Sigmoid colon (tissue), 7 donors: ENCODE data around the gene NEDD8. TPM values are rescaled to one million over a fixed set of nuclear protein-coding genes. Genes with fewer than 3 reads are reported as not detected.

Source experiments
- DNase-seq: peaks from one replicate; pipeline ENCODE4 v3.0.0-alpha.2; 2019
- H3K27ac ChIP-seq, 4 donors: fragments of 200-600 bp; sonication (generic); one replicate each; pipeline ENCODE4 v1.5.1; 2016 to 2019; ENCODE audit warnings: mild to moderate bottlenecking in 1 of 4
- H3K27me3 ChIP-seq, 3 donors: fragments of 200-600 bp; sonication (generic); one replicate each; pipeline ENCODE4 v1.5.1; 2019; ENCODE audit warnings: mild to moderate bottlenecking in 1 of 3
- H3K36me3 ChIP-seq, 4 donors: fragments of 200-600 bp; sonication (generic); one replicate each; pipeline ENCODE4 v1.5.1; 2016 to 2019
- H3K4me1 ChIP-seq, 4 donors: fragments of 200-600 bp; sonication (generic); one replicate each; pipeline ENCODE4 v1.5.1; 2017 to 2019
- H3K4me3 ChIP-seq, 4 donors: fragments of 200-600 bp; sonication (generic); one replicate each; pipeline ENCODE4 v1.5.1; 2017 to 2019; ENCODE audit warnings: mild to moderate bottlenecking in 2 of 4, moderate library complexity in 1 of 4
- H3K9me3 ChIP-seq, 4 donors: fragments of 200-600 bp in 3 of 4; sonication (generic) in 3 of 4; one replicate each; pipeline versions ENCODE4 v1.5.1 to v1.6.1; 2013 to 2019
- EP300 ChIP-seq, 4 donors: sonication (generic); formaldehyde crosslinking; IDR thresholded peaks; one replicate each; pipeline ENCODE4 v1.6.1; 2017; ENCODE audit warnings: antibody characterized with exemption in 4 of 4
- POLR2A ChIP-seq, 2 donors: fragments of 450-650 bp; IDR thresholded peaks; one replicate each; pipeline ENCODE4 v1.6.1; 2016; ENCODE audit warnings: antibody characterized with exemption in 2 of 2, mild to moderate bottlenecking in 2 of 2, moderate library complexity in 2 of 2
- POLR2AphosphoS5 ChIP-seq, 4 donors: sonication (generic); formaldehyde crosslinking; IDR thresholded peaks; one replicate each; pipeline ENCODE4 v1.6.1; 2017; ENCODE audit warnings: antibody characterized with exemption in 4 of 4
- WGBS, 2 donors: extraction: QIAGEN DNeasy Blood & Tissue Kit; methylation state at CpG; one replicate each; pipeline ENCODE4 v1.1.7; 2013; 5-methylcytosine and 5-hydroxymethylcytosine counted together
- intact Hi-C: fragments of 100-400 bp; cut with DNase I; formaldehyde crosslinking; loops from one replicate; pipeline ENCODE4 v1.15.1; 2023
- polyA plus RNA-seq, 3 donors: library from polyadenylated mRNA; stranded (reverse); fragments of 200-250 nt; gene quantifications; one replicate each; pipeline ENCODE4 v1.2.3, GENCODE V29; 2013
- total RNA-seq, 4 donors: library from RNA; depleted of rRNA; stranded (reverse); fragments of >200 nt; gene quantifications; one replicate each; pipeline ENCODE4 v1.1.0, GENCODE V29; 2016
- TF ChIP-seq, protein P1 (sequence below), 4 experiments: fragments of 450-650 bp in 3 of 4; fragments of 200-600 bp in 1 of 4; IDR thresholded peaks; one replicate each; pipeline ENCODE4 v1.5.1; 2016 to 2019; ENCODE audit warnings: antibody characterized with exemption in 4 of 4, mild to moderate bottlenecking in 3 of 4, moderate library complexity in 2 of 4
- donor health status: healthy with polysubstance abuse.
- donor health status: Bipolar disorder and iron deficiency.
- donor health status: healthy.

Gene NEDD8
- total and polyA plus RNA-seq, 7 donors = 104 to 243 (median 204) TPM

- Histone ChIP-seq H3K27me3 (no peaks in the 10 kb centered on the region), H3K9me3 (no peaks in the 10 kb centered on the region), H3K4me3 (no peak overlapping the region), H3K27ac (no peak overlapping the region), H3K36me3 (no peaks in the 10 kb centered on the region), H3K4me1 (no peaks in the 10 kb centered on the region)
- 93 to 95% methylated on average over 1 of the region's 1 CpG for WGBS, 2 donors
- peak; percentile 10 for DNase-seq
- intact Hi-C loops = no loop called here
- TF ChIP-seq, protein P1, sequence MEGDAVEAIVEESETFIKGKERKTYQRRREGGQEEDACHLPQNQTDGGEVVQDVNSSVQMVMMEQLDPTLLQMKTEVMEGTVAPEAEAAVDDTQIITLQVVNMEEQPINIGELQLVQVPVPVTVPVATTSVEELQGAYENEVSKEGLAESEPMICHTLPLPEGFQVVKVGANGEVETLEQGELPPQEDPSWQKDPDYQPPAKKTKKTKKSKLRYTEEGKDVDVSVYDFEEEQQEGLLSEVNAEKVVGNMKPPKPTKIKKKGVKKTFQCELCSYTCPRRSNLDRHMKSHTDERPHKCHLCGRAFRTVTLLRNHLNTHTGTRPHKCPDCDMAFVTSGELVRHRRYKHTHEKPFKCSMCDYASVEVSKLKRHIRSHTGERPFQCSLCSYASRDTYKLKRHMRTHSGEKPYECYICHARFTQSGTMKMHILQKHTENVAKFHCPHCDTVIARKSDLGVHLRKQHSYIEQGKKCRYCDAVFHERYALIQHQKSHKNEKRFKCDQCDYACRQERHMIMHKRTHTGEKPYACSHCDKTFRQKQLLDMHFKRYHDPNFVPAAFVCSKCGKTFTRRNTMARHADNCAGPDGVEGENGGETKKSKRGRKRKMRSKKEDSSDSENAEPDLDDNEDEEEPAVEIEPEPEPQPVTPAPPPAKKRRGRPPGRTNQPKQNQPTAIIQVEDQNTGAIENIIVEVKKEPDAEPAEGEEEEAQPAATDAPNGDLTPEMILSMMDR (IDR thresholded peaks at IDR 0.05) = no peak
- no peak for TF ChIP-seq POLR2AphosphoS5 (IDR thresholded peaks at IDR 0.05)
- TF ChIP-seq EP300 (IDR thresholded peaks at IDR 0.05) = no peak
- TF ChIP-seq POLR2A (IDR thresholded peaks at IDR 0.05) = no peak
Measured at GRCh38 chr14:24251880-24252288, 19.7 kb upstream of the NEDD8 start.

- TF ChIP-seq POLR2A (IDR thresholded peaks at IDR 0.05) = no peak
- TF ChIP-seq, protein P1 (IDR thresholded peaks at IDR 0.05) = no peak
- H3K9me3 ChIP-seq = no peaks in the 10 kb centered on the region
- H3K27ac ChIP-seq = no peak overlapping the region
- H3K36me3 ChIP-seq = no peaks in the 10 kb centered on the region
- intact Hi-C loops = no loop called here
- no peak overlapping the region for H3K4me3 ChIP-seq
- WGBS, 2 donors = 72 to 76% methylated on average over 4 of the region's 4 CpGs
- no peaks in the 10 kb centered on the region for H3K4me1 ChIP-seq
- peak; percentile 39 for DNase-seq
- no peaks in the 10 kb centered on the region for H3K27me3 ChIP-seq
Measured at GRCh38 chr14:24250354-24250753, 18.2 kb upstream of the NEDD8 start.

GRCh38 chr14:24249230-24250021 is 17.3 kb upstream of the NEDD8 start:
- no peak overlapping the region for H3K27ac ChIP-seq
- peak; percentile 33 for DNase-seq
- H3K27me3 ChIP-seq = no peaks in the 10 kb centered on the region
- no peak overlapping the region for H3K4me3 ChIP-seq
- intact Hi-C loops = no loop called here
- TF ChIP-seq, protein P1 (IDR thresholded peaks at IDR 0.05) = no peak
- TF ChIP-seq POLR2A (IDR thresholded peaks at IDR 0.05) (no peak), POLR2AphosphoS5 (IDR thresholded peaks at IDR 0.05) (no peak), EP300 (IDR thresholded peaks at IDR 0.05) (no peak)
- H3K4me1 ChIP-seq = no peaks in the 10 kb centered on the region
- H3K9me3 ChIP-seq = no peaks in the 10 kb centered on the region
- 81 to 82% methylated on average over 13 of the region's 13 CpGs for WGBS, 2 donors
- no peaks in the 10 kb centered on the region for H3K36me3 ChIP-seq

DNA sequence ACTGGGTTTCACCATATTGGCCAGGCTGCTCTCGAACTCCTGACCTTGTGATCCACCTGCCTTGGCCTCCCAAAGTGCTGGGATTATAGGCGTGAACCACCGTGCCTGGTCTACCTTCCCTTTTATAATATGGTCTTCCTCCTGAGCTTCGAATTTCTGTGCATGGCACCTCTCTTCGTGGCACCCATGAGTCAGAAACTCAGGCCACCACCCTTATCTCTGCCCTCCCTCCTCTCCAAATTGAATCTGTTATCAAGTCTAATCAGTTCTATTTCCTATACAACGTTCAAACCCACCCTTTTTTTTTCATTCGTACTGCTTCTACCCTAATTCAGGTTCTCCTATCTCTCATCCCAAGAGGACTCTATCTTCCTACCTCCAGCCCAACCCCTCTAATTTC is 15.3 kb upstream of the NEDD8 start:
- H3K36me3 ChIP-seq = no peaks in the 10 kb centered on the region
- no peaks in the 10 kb centered on the region for H3K27me3 ChIP-seq
- no peak overlapping the region for H3K4me3 ChIP-seq
- WGBS, 2 donors = 79 to 82% methylated on average over 7 of the region's 7 CpGs
- intact Hi-C loops = no loop called here
- H3K4me1 ChIP-seq = peaks cover 0 to 10% (median 9%) of the 10 kb centered on the region in 4 donors
- no peak for DNase-seq
- H3K9me3 ChIP-seq = no peaks in the 10 kb centered on the region
- TF ChIP-seq POLR2A (IDR thresholded peaks at IDR 0.05) (no peak), EP300 (IDR thresholded peaks at IDR 0.05) (no peak), POLR2AphosphoS5 (IDR thresholded peaks at IDR 0.05) (no peak)
- TF ChIP-seq, protein P1 (IDR thresholded peaks at IDR 0.05) = no peak
- H3K27ac ChIP-seq = no peak overlapping the region
